ENCODE data around the gene PFDN6. TPM values are rescaled to one million over a fixed set of nuclear protein-coding genes. Genes with fewer than 3 reads are reported as not detected.
"Not testable (repeated sequence)": the region's sequence is repeated elsewhere in the genome, so short reads cannot be mapped to it uniquely, and the experiment has no call there.

PFDN6 gene
- total RNA-seq, 1 donor from 2014 or later = 69.7 TPM

DNA sequence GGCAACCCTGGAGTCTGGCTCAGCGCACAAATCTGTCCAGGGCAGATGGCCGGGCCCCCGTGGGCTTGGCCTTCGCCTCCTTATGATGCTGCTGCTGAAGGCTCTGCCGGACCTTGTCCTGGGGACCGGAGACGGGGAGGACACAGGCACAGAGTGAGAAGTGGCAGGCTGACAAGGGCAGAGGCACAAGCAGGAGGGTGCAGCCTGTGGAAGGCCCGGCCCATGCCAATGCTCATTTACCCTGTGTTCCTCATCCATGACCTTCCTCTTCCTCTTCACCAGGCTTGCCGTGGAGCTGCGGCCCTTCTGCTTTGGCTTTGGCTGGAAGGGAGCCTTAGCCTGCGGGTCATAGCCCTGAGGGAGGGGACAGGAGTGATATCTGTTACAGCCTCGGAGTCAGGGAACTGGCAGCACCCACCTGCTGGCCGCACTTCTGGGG, 10.1 kb upstream of the PFDN6 start:
- Mint-ChIP-seq H3K27me3 (ENCODE audit: unreplicated experiment) (peaks cover 9% of the 10 kb centered on the region), H3K27ac (ENCODE audit: unreplicated experiment) (peak overlapping the region; percentile 50), H3K4me3 (ENCODE audit: unreplicated experiment) (peak overlapping the region; percentile 67), H3K4me1 (ENCODE audit: low read depth, unreplicated experiment) (peaks cover 29% of the 10 kb centered on the region), H3K36me3 (ENCODE audit: unreplicated experiment) (no peaks in the 10 kb centered on the region), H3K9me3 (ENCODE audit: unreplicated experiment) (peaks cover 3% of the 10 kb centered on the region)
- no peak for DNase-seq
- TF ChIP-seq, protein P1, sequence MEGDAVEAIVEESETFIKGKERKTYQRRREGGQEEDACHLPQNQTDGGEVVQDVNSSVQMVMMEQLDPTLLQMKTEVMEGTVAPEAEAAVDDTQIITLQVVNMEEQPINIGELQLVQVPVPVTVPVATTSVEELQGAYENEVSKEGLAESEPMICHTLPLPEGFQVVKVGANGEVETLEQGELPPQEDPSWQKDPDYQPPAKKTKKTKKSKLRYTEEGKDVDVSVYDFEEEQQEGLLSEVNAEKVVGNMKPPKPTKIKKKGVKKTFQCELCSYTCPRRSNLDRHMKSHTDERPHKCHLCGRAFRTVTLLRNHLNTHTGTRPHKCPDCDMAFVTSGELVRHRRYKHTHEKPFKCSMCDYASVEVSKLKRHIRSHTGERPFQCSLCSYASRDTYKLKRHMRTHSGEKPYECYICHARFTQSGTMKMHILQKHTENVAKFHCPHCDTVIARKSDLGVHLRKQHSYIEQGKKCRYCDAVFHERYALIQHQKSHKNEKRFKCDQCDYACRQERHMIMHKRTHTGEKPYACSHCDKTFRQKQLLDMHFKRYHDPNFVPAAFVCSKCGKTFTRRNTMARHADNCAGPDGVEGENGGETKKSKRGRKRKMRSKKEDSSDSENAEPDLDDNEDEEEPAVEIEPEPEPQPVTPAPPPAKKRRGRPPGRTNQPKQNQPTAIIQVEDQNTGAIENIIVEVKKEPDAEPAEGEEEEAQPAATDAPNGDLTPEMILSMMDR (IDR thresholded peaks at IDR 0.05; ENCODE audit: partially characterized antibody, unreplicated experiment) = no peak

DNA sequence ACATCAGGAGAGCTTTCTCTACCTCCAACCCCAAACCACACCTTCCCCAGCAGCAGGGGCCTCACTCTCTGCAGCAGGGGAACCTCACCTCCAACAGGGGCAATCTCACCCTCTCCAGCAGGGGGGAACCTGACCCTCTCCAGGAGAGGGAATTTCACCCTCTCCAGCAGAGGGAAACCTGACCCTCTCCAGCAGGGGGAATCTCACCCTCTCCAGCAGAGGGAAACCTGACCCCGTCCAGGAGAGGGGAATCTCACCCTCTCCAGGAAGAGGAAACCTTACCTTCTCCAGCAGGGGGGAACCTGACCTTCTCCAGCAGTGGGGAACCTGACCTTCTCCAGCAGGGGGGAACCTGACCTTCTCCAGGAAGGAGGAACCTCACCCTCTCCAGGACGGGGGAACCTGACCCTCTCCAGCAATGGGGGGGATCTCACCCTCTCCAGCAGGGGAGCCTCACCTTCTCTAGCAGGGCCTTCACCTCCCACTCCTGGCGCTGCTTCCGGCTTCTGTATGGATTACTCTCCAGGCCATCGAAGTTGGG, 9.4 kb upstream of the PFDN6 start:
- peaks cover 9% of the 10 kb centered on the region for H3K27me3 Mint-ChIP-seq (ENCODE audit: unreplicated experiment)
- TF ChIP-seq, protein P1 (IDR thresholded peaks at IDR 0.05; ENCODE audit: partially characterized antibody, unreplicated experiment) = peak; percentile 48
- peak overlapping the region; percentile 67 for H3K4me3 Mint-ChIP-seq (ENCODE audit: unreplicated experiment)
- H3K36me3 Mint-ChIP-seq (ENCODE audit: unreplicated experiment) = no peaks in the 10 kb centered on the region
- peaks cover 3% of the 10 kb centered on the region for H3K9me3 Mint-ChIP-seq (ENCODE audit: unreplicated experiment)
- H3K4me1 Mint-ChIP-seq (ENCODE audit: low read depth, unreplicated experiment) = peaks cover 24% of the 10 kb centered on the region
- no peak overlapping the region for H3K27ac Mint-ChIP-seq (ENCODE audit: unreplicated experiment)
- DNase-seq = peak; percentile 48

DNA sequence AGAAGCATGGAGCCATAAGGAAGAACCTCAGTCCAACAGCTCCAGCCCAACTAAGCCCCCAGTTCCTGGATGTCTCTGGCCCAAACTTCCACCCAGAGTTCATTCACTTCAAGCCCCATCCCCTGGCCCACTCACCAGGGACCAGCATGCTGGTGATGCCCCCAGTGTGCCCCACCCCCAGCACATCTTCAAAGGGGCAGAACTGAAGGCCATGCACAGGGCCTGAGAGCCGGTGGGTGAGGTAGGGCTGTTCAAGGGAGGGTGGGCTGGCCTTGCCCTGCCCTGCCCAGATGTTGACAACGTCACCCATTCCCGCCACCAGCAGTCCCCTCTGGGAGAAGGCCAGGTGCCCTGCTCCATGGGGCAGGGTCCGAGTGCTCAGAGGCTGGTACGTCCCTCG, 8.9 kb upstream of the PFDN6 start:
- no peak for DNase-seq
- Mint-ChIP-seq H3K27me3 (ENCODE audit: unreplicated experiment) (peaks cover 8% of the 10 kb centered on the region), H3K4me1 (ENCODE audit: low read depth, unreplicated experiment) (peaks cover 23% of the 10 kb centered on the region), H3K36me3 (ENCODE audit: unreplicated experiment) (no peaks in the 10 kb centered on the region), H3K27ac (ENCODE audit: unreplicated experiment) (no peak overlapping the region), H3K9me3 (ENCODE audit: unreplicated experiment) (peaks cover 3% of the 10 kb centered on the region), H3K4me3 (ENCODE audit: unreplicated experiment) (no peak overlapping the region)
- TF ChIP-seq, protein P1 (IDR thresholded peaks at IDR 0.05; ENCODE audit: partially characterized antibody, unreplicated experiment) = no peak

DNA sequence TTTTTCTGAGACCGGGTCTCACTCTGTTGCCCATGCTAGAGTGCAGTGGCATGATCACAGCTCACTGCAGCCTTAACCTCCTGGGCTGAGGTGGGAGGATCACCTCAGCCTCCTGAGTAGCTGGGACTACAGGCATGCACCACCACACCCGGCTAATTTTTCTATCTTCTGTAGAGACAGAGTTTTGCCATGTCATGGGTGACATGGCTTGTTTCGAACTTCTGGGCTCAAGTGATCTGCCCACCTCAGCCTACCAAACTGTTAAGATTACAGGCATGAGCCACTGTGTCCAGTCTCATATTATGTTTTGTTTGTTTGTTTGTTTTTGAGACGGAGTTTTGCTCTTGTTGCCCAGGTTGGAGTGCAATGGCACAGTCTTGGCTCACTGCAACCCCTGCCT, 4.2 kb upstream of the PFDN6 start:
- H3K27ac Mint-ChIP-seq (ENCODE audit: unreplicated experiment); H3K4me3 Mint-ChIP-seq (ENCODE audit: unreplicated experiment); H3K9me3 Mint-ChIP-seq (ENCODE audit: unreplicated experiment); H3K36me3 Mint-ChIP-seq (ENCODE audit: unreplicated experiment); H3K27me3 Mint-ChIP-seq (ENCODE audit: unreplicated experiment); DNase-seq: not testable (repeated sequence)
- peaks cover 13% of the 10 kb centered on the region for H3K4me1 Mint-ChIP-seq (ENCODE audit: low read depth, unreplicated experiment)

- Mint-ChIP-seq H3K27me3 (ENCODE audit: unreplicated experiment) (peaks cover 6% of the 10 kb centered on the region), H3K36me3 (ENCODE audit: unreplicated experiment) (no peaks in the 10 kb centered on the region), H3K27ac (ENCODE audit: unreplicated experiment) (no peak overlapping the region), H3K4me3 (ENCODE audit: unreplicated experiment) (peak overlapping the region; percentile 91), H3K4me1 (ENCODE audit: low read depth, unreplicated experiment) (peaks cover 15% of the 10 kb centered on the region), H3K9me3 (ENCODE audit: unreplicated experiment) (no peaks in the 10 kb centered on the region)
- DNase-seq = no peak
- TF ChIP-seq, protein P1 (IDR thresholded peaks at IDR 0.05; ENCODE audit: partially characterized antibody, unreplicated experiment) = no peak
Observed at GRCh38 chr6:33286946-33287914, 2.2 kb upstream of the PFDN6 start.
